PFSK-1 (cell line): ENCODE results near the gene B3GALT4.

Source experiments
- FOXP2 ChIP-seq: optimal IDR thresholded peaks from 2 replicates; pipeline ENCODE3; 2011; ENCODE audit warnings: borderline replicate concordance, control low read depth, inconsistent platforms; ENCODE audit not compliant: insufficient read depth; ENCODE audit errors: extremely low read length, extremely low read depth
- POLR2AphosphoS5 ChIP-seq: IDR thresholded peaks from 2 replicates; pipeline ENCODE4 v1.6.1; 2012; ENCODE audit warnings: low read depth, mild to moderate bottlenecking, control low read depth, low read length, moderate library complexity
- REST ChIP-seq, 2 experiments: IDR thresholded peaks; 2 replicates each; pipeline versions ENCODE4 v1.6.1 to v1.8.0; 2011 to 2012; ENCODE audit warnings: low read depth in 2 of 2, low read length in 2 of 2, control low read depth in 1 of 2, inconsistent platforms in 1 of 2, mild to moderate bottlenecking in 1 of 2, moderate library complexity in 1 of 2; ENCODE audit not compliant: insufficient read depth in 1 of 2
- SIN3A ChIP-seq: IDR thresholded peaks from 2 replicates; pipeline ENCODE4 v1.6.1; 2012; ENCODE audit warnings: mild to moderate bottlenecking, low read length, moderate library complexity, borderline replicate concordance; ENCODE audit not compliant: insufficient read depth
- TAF1 ChIP-seq: IDR thresholded peaks from 2 replicates; pipeline ENCODE4 v1.6.1; 2012; ENCODE audit warnings: low read length, control low read depth, borderline replicate concordance; ENCODE audit not compliant: insufficient read depth

B3GALT4 gene

GRCh38 chr6:33254591-33254990, 22.3 kb upstream of the B3GALT4 start:
- no peak for TF ChIP-seq REST (IDR thresholded peaks at IDR 0.05; ENCODE audit: insufficient read depth in 1 of 2, low read depth in 2 of 2, low read length in 2 of 2)
- TF ChIP-seq SIN3A, result no peak
- TF ChIP-seq FOXP2, result no peak
- TF ChIP-seq POLR2AphosphoS5, result no peak
- TF ChIP-seq TAF1, result no peak

DNA sequence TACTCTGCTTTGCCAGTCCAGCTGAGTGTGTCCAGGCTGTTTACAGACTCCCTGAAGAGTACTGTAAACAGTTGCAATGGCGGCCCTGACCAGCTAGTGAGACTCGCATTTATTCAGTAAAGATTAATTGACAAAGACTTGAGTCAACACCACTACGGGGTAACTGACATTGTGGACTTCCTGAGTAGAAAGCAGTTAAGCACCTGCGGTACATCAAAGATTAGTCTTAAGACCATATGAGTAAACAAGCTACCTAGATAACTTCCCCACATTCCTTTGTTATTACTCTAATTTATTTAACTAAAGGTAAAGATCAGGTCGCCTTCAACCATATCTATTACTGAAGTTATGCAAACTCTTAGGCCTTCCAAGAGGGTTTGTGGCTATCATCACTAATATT, 17.9 kb upstream of the B3GALT4 start:
- no peak for TF ChIP-seq TAF1
- TF ChIP-seq FOXP2, result no peak
- TF ChIP-seq SIN3A, result no peak
- TF ChIP-seq POLR2AphosphoS5, result no peak
- no peak for TF ChIP-seq REST (IDR thresholded peaks at IDR 0.05; ENCODE audit: insufficient read depth in 1 of 2, low read depth in 2 of 2, low read length in 2 of 2)

DNA sequence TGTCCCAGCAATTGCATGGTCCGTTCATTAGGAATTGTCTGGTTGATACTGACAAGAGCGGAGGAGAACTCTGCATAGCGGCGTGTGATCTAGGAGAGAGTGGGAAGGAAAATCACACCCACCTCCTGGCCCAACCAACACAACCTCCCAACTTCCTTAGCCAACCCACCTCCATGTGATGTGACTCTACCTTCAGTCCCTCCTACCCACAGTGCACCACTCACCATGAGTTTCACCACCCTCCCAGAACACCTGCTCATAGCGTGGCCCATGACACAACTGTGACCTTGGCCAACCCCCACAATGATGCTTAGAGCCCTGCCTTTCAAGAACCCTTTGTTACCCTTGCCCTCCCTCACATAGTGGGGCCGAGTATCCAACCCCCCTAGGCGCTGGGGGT, 12.9 kb upstream of the B3GALT4 start:
- no peak for TF ChIP-seq TAF1
- no peak for TF ChIP-seq SIN3A
- TF ChIP-seq REST (IDR thresholded peaks at IDR 0.05; ENCODE audit: insufficient read depth in 1 of 2, low read depth in 2 of 2, low read length in 2 of 2), result no peak
- TF ChIP-seq POLR2AphosphoS5, result no peak
- TF ChIP-seq FOXP2, result no peak

DNA sequence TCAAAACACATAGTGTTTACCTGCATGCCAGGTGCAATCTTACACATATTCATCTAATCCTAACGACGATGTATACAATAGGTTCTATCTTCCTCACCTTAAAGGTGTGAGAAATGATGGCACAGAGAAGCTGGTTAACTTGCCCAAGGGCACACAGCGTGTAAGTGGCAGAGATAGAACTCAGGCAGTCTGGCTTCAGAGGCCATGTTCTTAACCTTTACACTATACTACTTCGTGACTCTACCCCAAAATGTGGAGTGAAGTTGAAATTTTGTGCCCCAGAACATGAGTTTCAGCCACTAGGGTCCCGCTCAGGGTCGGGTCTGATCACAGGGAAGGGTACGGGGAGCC, 5.8 kb upstream of the B3GALT4 start:
- TF ChIP-seq REST (IDR thresholded peaks at IDR 0.05; ENCODE audit: insufficient read depth in 1 of 2, low read depth in 2 of 2, low read length in 2 of 2), result no peak
- no peak for TF ChIP-seq POLR2AphosphoS5
- TF ChIP-seq SIN3A, result no peak
- no peak for TF ChIP-seq TAF1
- TF ChIP-seq FOXP2, result no peak

GRCh38 chr6:33271468-33272274, 5.3 kb upstream of the B3GALT4 start, which contains the start of the genes RPS18 and VPS52:
RPS18 (plus strand) TSS chr6:33272075; CDS start chr6:33272120, 45 bp downstream.
VPS52 (minus strand) TSS chr6:33271876; CDS start chr6:33271675, 201 bp downstream.
- peak; percentile 61 to 79 for TF ChIP-seq REST (IDR thresholded peaks at IDR 0.05; ENCODE audit: insufficient read depth in 1 of 2, low read depth in 2 of 2, low read length in 2 of 2)
- TF ChIP-seq FOXP2, result no peak
- TF ChIP-seq SIN3A, result no peak
- peak; percentile 100 for TF ChIP-seq POLR2AphosphoS5
- TF ChIP-seq TAF1, result peak; percentile 99
